Measurements from ENCODE around the gene MAP1B.
"Not testable (repeated sequence)": the region's sequence is repeated elsewhere in the genome, so short reads cannot be mapped to it uniquely, and the experiment has no call there.

The MAP1B gene

GRCh38 chr5:72107131-72107900, at the start of gene MAP1B:
Gene MAP1B (plus strand): TSS chr5:72107475. CDS start chr5:72107532, 57 bp downstream.
- DNase-seq (ENCODE audit: low spot score) = peak; percentile 65

- DNase-seq (ENCODE audit: low spot score) = no peak
Measured at GRCh38 chr5:72057816-72058215, 49.5 kb upstream of the MAP1B start.

GRCh38 chr5:72063219-72063819, 44.0 kb upstream of the MAP1B start:
- DNase-seq (ENCODE audit: low spot score) = peak; percentile 16

GRCh38 chr5:72064801-72065570, 42.3 kb upstream of the MAP1B start:
- no peak for DNase-seq (ENCODE audit: low spot score)

- DNase-seq (ENCODE audit: low spot score) = peak; percentile 15
Measured at GRCh38 chr5:72065751-72066255, 41.5 kb upstream of the MAP1B start.

- peak; percentile 83 for DNase-seq (ENCODE audit: low spot score)
Measured at GRCh38 chr5:72066705-72067107, 40.6 kb upstream of the MAP1B start.

- peak; percentile 76 for DNase-seq (ENCODE audit: low spot score)
Measured at GRCh38 chr5:72067682-72068470, 39.4 kb upstream of the MAP1B start.

GRCh38 chr5:72070529-72070928, 36.7 kb upstream of the MAP1B start:
- DNase-seq (ENCODE audit: low spot score) = no peak

- DNase-seq (ENCODE audit: low spot score) = no peak
Measured at GRCh38 chr5:72071906-72072305, 35.4 kb upstream of the MAP1B start.

GRCh38 chr5:72074251-72074650, 33.0 kb upstream of the MAP1B start:
- DNase-seq (ENCODE audit: low spot score) = no peak

- no peak for DNase-seq (ENCODE audit: low spot score)
Measured at GRCh38 chr5:72075461-72075860, 31.8 kb upstream of the MAP1B start.

- no peak for DNase-seq (ENCODE audit: low spot score)
Measured at GRCh38 chr5:72076621-72077300, 30.5 kb upstream of the MAP1B start.

- DNase-seq (ENCODE audit: low spot score) = no peak
Measured at GRCh38 chr5:72077390-72077789, 29.9 kb upstream of the MAP1B start.

GRCh38 chr5:72079288-72079687, 28.0 kb upstream of the MAP1B start:
- no peak for DNase-seq (ENCODE audit: low spot score)

- no peak for DNase-seq (ENCODE audit: low spot score)
Measured at GRCh38 chr5:72082048-72082447, 25.2 kb upstream of the MAP1B start.

GRCh38 chr5:72084876-72085275, 22.4 kb upstream of the MAP1B start:
- no peak for DNase-seq (ENCODE audit: low spot score)

- DNase-seq (ENCODE audit: low spot score) = no peak
Measured at GRCh38 chr5:72085319-72085718, 22.0 kb upstream of the MAP1B start.

- not testable (repeated sequence) for DNase-seq (ENCODE audit: low spot score)
Measured at GRCh38 chr5:72089713-72090112, 17.6 kb upstream of the MAP1B start.

- no peak for DNase-seq (ENCODE audit: low spot score)
Measured at GRCh38 chr5:72092074-72092473, 15.2 kb upstream of the MAP1B start.

GRCh38 chr5:72093217-72093616, 14.1 kb upstream of the MAP1B start:
- DNase-seq (ENCODE audit: low spot score) = peak; percentile 48

- DNase-seq (ENCODE audit: low spot score) = no peak
Measured at GRCh38 chr5:72093824-72094223, 13.5 kb upstream of the MAP1B start.

Measured in AG08395 (cell line).